ENCODE results near the gene VPS41.

Gene VPS41

GRCh38 chr7:38902449-38902848 lies 6.5 kb downstream of the VPS41 start:
- H3K4me3 ChIP-seq (ENCODE audit: low read depth, low read length), result no peak overlapping the region
- ChIA-PET CTCF (interaction anchor here (0.6 to 0.9 kb wide), 2 partner anchors 16 to 30 kb away, joined by 3 read pairs; no protein-coding TSS in a partner anchor), POLR2A (no interaction called here)
- DNase-seq (ENCODE audit: low read depth, low spot score), result no peak
- TF ChIP-seq, protein P1, sequence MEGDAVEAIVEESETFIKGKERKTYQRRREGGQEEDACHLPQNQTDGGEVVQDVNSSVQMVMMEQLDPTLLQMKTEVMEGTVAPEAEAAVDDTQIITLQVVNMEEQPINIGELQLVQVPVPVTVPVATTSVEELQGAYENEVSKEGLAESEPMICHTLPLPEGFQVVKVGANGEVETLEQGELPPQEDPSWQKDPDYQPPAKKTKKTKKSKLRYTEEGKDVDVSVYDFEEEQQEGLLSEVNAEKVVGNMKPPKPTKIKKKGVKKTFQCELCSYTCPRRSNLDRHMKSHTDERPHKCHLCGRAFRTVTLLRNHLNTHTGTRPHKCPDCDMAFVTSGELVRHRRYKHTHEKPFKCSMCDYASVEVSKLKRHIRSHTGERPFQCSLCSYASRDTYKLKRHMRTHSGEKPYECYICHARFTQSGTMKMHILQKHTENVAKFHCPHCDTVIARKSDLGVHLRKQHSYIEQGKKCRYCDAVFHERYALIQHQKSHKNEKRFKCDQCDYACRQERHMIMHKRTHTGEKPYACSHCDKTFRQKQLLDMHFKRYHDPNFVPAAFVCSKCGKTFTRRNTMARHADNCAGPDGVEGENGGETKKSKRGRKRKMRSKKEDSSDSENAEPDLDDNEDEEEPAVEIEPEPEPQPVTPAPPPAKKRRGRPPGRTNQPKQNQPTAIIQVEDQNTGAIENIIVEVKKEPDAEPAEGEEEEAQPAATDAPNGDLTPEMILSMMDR (IDR thresholded peaks at IDR 0.05; ENCODE audit: insufficient read depth, low read length, missing control alignments), result no peak

- ChIA-PET CTCF (no interaction called here), POLR2A (no interaction called here)
- no peak for DNase-seq (ENCODE audit: low read depth, low spot score)
- no peak overlapping the region for H3K4me3 ChIP-seq (ENCODE audit: low read depth, low read length)
- TF ChIP-seq, protein P1 (IDR thresholded peaks at IDR 0.05; ENCODE audit: insufficient read depth, low read length, missing control alignments), result no peak
Measured at GRCh38 chr7:38893061-38893460, 15.9 kb downstream of the VPS41 start.

- no peak overlapping the region for H3K4me3 ChIP-seq (ENCODE audit: low read depth, low read length)
- TF ChIP-seq, protein P1 (IDR thresholded peaks at IDR 0.05; ENCODE audit: insufficient read depth, low read length, missing control alignments), result no peak
- CTCF ChIA-PET, result no interaction called here
- POLR2A ChIA-PET, result no interaction called here
- no peak for DNase-seq (ENCODE audit: low read depth, low spot score)
Measured at GRCh38 chr7:38890597-38890996, 18.4 kb downstream of the VPS41 start.

DNA sequence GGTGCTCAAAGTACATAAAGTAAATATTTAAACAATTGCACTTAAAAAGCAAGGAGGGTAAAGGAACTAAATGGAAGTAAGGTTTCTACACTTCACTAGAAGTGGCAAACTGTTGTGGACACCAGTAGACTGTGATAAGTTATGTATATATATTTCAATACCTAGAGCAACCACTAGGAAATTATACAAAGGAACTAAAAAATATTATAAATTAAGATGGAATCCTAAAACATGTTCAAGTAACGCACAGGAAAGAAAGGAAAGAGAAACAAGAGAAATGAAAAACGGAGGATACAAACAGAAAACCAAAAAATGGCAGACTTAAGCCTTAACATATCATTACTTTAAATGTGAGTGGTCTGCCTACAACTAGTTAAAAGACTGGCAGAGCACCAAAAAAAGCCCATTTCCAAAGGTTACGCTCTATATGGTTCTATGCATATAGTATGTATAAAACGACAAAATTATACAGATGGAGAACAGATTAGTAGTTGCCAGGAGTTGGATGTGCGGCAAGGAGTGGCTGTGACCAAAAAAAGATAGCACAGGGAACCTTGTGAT lies 19.0 kb downstream of the VPS41 start:
- TF ChIP-seq, protein P1 (IDR thresholded peaks at IDR 0.05; ENCODE audit: insufficient read depth, low read length, missing control alignments), result no peak
- CTCF ChIA-PET, result no interaction called here
- no peak for DNase-seq (ENCODE audit: low read depth, low spot score)
- H3K4me3 ChIP-seq (ENCODE audit: low read depth, low read length), result no peak overlapping the region
- POLR2A ChIA-PET, result no interaction called here

- no peak for DNase-seq (ENCODE audit: low read depth, low spot score)
- CTCF ChIA-PET, result no interaction called here
- TF ChIP-seq, protein P1 (IDR thresholded peaks at IDR 0.05; ENCODE audit: insufficient read depth, low read length, missing control alignments), result no peak
- no peak overlapping the region for H3K4me3 ChIP-seq (ENCODE audit: low read depth, low read length)
- POLR2A ChIA-PET, result no interaction called here
Measured at GRCh38 chr7:38889079-38889478, 19.9 kb downstream of the VPS41 start.

DNA sequence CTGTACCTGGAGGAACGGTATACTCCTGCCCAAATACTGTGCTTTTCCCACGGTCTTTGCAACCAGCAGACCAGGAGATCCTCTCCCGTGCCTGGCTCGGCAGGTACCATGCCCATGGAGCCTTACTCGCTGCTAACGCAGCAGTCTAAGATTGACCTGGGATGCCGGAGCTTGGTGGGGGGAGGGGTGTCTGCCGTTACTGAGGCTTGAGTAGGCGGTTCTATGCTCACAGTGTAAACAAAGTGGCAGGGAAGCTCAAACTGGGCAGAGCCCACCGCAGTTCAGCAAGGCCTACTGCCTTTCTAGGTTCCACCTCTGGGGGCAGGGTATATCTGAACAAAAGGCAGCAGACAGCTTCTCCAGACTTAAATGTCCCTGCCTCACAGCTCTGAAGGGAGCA lies 22.7 kb downstream of the VPS41 start:
- no peak overlapping the region for H3K4me3 ChIP-seq (ENCODE audit: low read depth, low read length)
- DNase-seq (ENCODE audit: low read depth, low spot score), result no peak
- TF ChIP-seq, protein P1 (IDR thresholded peaks at IDR 0.05; ENCODE audit: insufficient read depth, low read length, missing control alignments), result no peak
- ChIA-PET POLR2A (no interaction called here), CTCF (interaction anchor here (1.0 kb wide), 1 partner anchor 17 kb away, joined by 3 read pairs; no protein-coding TSS in a partner anchor)
